ENCODE measurements around the gene PURA.

DNA sequence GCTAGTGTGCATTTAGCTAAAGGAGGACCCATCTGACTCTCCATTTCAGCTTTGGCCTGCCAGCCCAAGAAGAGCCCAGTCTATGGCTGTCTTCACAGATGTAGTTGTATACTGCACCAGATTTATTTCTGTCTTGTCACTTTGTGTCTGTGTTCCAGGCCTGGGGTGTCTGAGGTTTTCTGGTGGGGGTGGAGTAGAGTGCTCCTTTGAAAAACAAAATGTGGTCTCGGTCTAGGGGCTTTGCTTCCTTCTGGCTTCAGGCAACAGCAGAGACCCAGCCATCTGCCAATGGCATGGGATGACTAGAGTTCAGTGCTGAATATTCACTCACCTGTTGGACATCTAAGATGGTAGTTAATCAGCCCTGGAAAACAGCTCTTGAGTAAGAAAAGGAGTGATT, 22.7 kb downstream of the PURA start:
- TF ChIP-seq ZNF23 (tag by site-specific recombination; IDR thresholded peaks at IDR 0.05; ENCODE audit: borderline replicate concordance) (no peak), ZNF549 (tag by site-specific recombination; IDR thresholded peaks at IDR 0.05) (no peak)
- TF ChIP-seq, protein P1, sequence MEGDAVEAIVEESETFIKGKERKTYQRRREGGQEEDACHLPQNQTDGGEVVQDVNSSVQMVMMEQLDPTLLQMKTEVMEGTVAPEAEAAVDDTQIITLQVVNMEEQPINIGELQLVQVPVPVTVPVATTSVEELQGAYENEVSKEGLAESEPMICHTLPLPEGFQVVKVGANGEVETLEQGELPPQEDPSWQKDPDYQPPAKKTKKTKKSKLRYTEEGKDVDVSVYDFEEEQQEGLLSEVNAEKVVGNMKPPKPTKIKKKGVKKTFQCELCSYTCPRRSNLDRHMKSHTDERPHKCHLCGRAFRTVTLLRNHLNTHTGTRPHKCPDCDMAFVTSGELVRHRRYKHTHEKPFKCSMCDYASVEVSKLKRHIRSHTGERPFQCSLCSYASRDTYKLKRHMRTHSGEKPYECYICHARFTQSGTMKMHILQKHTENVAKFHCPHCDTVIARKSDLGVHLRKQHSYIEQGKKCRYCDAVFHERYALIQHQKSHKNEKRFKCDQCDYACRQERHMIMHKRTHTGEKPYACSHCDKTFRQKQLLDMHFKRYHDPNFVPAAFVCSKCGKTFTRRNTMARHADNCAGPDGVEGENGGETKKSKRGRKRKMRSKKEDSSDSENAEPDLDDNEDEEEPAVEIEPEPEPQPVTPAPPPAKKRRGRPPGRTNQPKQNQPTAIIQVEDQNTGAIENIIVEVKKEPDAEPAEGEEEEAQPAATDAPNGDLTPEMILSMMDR (tag by site-specific recombination; IDR thresholded peaks at IDR 0.05): no peak
